ENCODE results near the gene ITK. TPM values are rescaled to one million over a fixed set of nuclear protein-coding genes. Genes with fewer than 3 reads are reported as not detected.

The ITK gene
- total RNA-seq, 1 donor, result not detected

- no peaks in the 10 kb centered on the region for H3K9me3 ChIP-seq (ENCODE audit: low read depth, low read length)
- DNase-seq (ENCODE audit: insufficient read length, low spot score, missing footprints), result no peak
Observed at GRCh38 chr5:157150995-157151394, 29.6 kb upstream of the ITK start.

GRCh38 chr5:157155297-157155696 lies 25.3 kb upstream of the ITK start:
- Histone ChIP-seq H3K4me1 (ENCODE audit: insufficient read depth, low read length) (no peaks in the 10 kb centered on the region), H3K27ac (ENCODE audit: low read depth, low read length) (no peak overlapping the region), H3K4me3 (ENCODE audit: insufficient read depth, low read length) (no peak overlapping the region), H3K4me2 (ENCODE audit: insufficient read depth, low read length) (no peak overlapping the region), H2AFZ (ENCODE audit: low read length) (no peak overlapping the region), H3K79me2 (ENCODE audit: insufficient read depth, low read length) (no peaks in the 10 kb centered on the region), H3K9me3 (ENCODE audit: low read depth, low read length) (no peaks in the 10 kb centered on the region), H3K36me3 (ENCODE audit: insufficient read depth, low read length) (no peaks in the 10 kb centered on the region), H3K27me3 (ENCODE audit: insufficient read depth, low read length) (peaks cover 17% of the 10 kb centered on the region), H4K20me1 (ENCODE audit: insufficient read depth, low read length) (no peaks in the 10 kb centered on the region)
- TF ChIP-seq, protein P1, sequence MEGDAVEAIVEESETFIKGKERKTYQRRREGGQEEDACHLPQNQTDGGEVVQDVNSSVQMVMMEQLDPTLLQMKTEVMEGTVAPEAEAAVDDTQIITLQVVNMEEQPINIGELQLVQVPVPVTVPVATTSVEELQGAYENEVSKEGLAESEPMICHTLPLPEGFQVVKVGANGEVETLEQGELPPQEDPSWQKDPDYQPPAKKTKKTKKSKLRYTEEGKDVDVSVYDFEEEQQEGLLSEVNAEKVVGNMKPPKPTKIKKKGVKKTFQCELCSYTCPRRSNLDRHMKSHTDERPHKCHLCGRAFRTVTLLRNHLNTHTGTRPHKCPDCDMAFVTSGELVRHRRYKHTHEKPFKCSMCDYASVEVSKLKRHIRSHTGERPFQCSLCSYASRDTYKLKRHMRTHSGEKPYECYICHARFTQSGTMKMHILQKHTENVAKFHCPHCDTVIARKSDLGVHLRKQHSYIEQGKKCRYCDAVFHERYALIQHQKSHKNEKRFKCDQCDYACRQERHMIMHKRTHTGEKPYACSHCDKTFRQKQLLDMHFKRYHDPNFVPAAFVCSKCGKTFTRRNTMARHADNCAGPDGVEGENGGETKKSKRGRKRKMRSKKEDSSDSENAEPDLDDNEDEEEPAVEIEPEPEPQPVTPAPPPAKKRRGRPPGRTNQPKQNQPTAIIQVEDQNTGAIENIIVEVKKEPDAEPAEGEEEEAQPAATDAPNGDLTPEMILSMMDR (IDR thresholded peaks at IDR 0.05; ENCODE audit: extremely low read depth, low read depth, low read length), result no peak
- DNase-seq (ENCODE audit: insufficient read length, low spot score, missing footprints), result no peak

More at GRCh38 chr5:157150995-157151394, 29.6 kb upstream of the ITK start:
- no peak overlapping the region for H2AFZ ChIP-seq (ENCODE audit: low read length)
- H3K4me3 ChIP-seq (ENCODE audit: insufficient read depth, low read length), result no peak overlapping the region
- H3K79me2 ChIP-seq (ENCODE audit: insufficient read depth, low read length), result no peaks in the 10 kb centered on the region
- no peaks in the 10 kb centered on the region for H3K36me3 ChIP-seq (ENCODE audit: insufficient read depth, low read length)
- TF ChIP-seq, protein P1 (IDR thresholded peaks at IDR 0.05; ENCODE audit: extremely low read depth, low read depth, low read length), result no peak
- no peak overlapping the region for H3K4me2 ChIP-seq (ENCODE audit: insufficient read depth, low read length)
- peaks cover 6% of the 10 kb centered on the region for H3K27me3 ChIP-seq (ENCODE audit: insufficient read depth, low read length)
- no peaks in the 10 kb centered on the region for H4K20me1 ChIP-seq (ENCODE audit: insufficient read depth, low read length)
- no peak overlapping the region for H3K27ac ChIP-seq (ENCODE audit: low read depth, low read length)
- no peaks in the 10 kb centered on the region for H3K4me1 ChIP-seq (ENCODE audit: insufficient read depth, low read length)

DNA sequence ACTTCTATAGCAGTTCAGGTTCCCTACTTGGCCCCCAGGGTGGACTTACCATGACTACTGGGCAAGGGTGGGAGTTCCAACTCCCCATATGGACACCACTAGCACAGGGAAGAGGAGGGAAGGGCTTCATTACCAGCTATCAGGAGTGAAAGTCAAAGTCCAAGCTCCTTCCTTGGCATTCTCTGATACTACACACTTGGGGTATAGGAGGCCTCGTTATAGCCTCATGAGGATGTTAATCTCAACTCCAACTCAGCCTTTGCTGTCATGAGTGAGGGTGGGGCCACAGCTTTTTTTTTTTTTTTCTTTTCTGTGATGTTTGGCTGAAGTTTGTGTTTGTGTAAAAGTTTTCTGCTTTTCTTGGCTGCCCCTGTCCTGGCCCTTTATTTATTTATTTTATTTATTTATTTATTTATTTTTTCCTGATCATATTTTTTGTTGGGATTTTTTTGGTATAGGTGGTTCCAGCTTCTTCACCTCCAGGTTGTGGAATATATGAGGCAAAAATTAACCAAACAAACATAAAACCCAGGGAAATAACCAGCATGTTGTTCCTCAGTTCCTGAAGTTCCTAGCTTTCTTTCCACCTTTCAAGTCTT lies 23.2 kb upstream of the ITK start:
- peaks cover 21% of the 10 kb centered on the region for H3K27me3 ChIP-seq (ENCODE audit: insufficient read depth, low read length)
- H4K20me1 ChIP-seq (ENCODE audit: insufficient read depth, low read length), result no peaks in the 10 kb centered on the region
- H3K9me3 ChIP-seq (ENCODE audit: low read depth, low read length), result no peaks in the 10 kb centered on the region
- no peak overlapping the region for H2AFZ ChIP-seq (ENCODE audit: low read length)
- no peak for DNase-seq (ENCODE audit: insufficient read length, low spot score, missing footprints)
- H3K4me1 ChIP-seq (ENCODE audit: insufficient read depth, low read length), result no peaks in the 10 kb centered on the region
- no peak overlapping the region for H3K27ac ChIP-seq (ENCODE audit: low read depth, low read length)
- TF ChIP-seq, protein P1 (IDR thresholded peaks at IDR 0.05; ENCODE audit: extremely low read depth, low read depth, low read length), result no peak
- H3K4me2 ChIP-seq (ENCODE audit: insufficient read depth, low read length), result no peak overlapping the region
- H3K79me2 ChIP-seq (ENCODE audit: insufficient read depth, low read length), result no peaks in the 10 kb centered on the region
- no peak overlapping the region for H3K4me3 ChIP-seq (ENCODE audit: insufficient read depth, low read length)
- H3K36me3 ChIP-seq (ENCODE audit: insufficient read depth, low read length), result no peaks in the 10 kb centered on the region

- Histone ChIP-seq H3K4me2 (ENCODE audit: insufficient read depth, low read length) (no peak overlapping the region), H3K27ac (ENCODE audit: low read depth, low read length) (no peak overlapping the region), H4K20me1 (ENCODE audit: insufficient read depth, low read length) (no peaks in the 10 kb centered on the region), H3K4me3 (ENCODE audit: insufficient read depth, low read length) (no peak overlapping the region), H3K79me2 (ENCODE audit: insufficient read depth, low read length) (no peaks in the 10 kb centered on the region), H3K4me1 (ENCODE audit: insufficient read depth, low read length) (no peaks in the 10 kb centered on the region), H3K9me3 (ENCODE audit: low read depth, low read length) (no peaks in the 10 kb centered on the region), H3K36me3 (ENCODE audit: insufficient read depth, low read length) (no peaks in the 10 kb centered on the region), H2AFZ (ENCODE audit: low read length) (no peak overlapping the region), H3K27me3 (ENCODE audit: insufficient read depth, low read length) (peaks cover 26% of the 10 kb centered on the region)
- no peak for DNase-seq (ENCODE audit: insufficient read length, low spot score, missing footprints)
- TF ChIP-seq, protein P1 (IDR thresholded peaks at IDR 0.05; ENCODE audit: extremely low read depth, low read depth, low read length), result no peak
Observed at GRCh38 chr5:157159209-157159751, 21.4 kb upstream of the ITK start.

All from osteoblast (primary cell).